GM12892 (cell line): ENCODE measurements around the gene PCA3.
"Not testable (repeated sequence)": the region's sequence is repeated elsewhere in the genome, so short reads cannot be mapped to it uniquely, and the experiment has no call there.

ENCODE experiments used
- DNase-seq: peaks from one replicate; pipeline ENCODE4 v3.0.0; 2011; ENCODE audit not compliant: insufficient read length
- FAIRE-seq: peaks from 2 replicates; lab custom pipeline; 2011; peaks lifted over from hg19 to GRCh38; lab: Jason Lieb, UNC
- POLR2A ChIP-seq: IDR thresholded peaks from 2 replicates; pipeline ENCODE4 v1.6.1; 2011; ENCODE audit warnings: low read depth, low read length, control low read depth
- POLR2AphosphoS5 ChIP-seq: IDR thresholded peaks from 2 replicates; pipeline ENCODE4 v1.6.1; 2011; ENCODE audit warnings: low read depth, low read length, control low read depth
- TAF1 ChIP-seq: IDR thresholded peaks from 2 replicates; pipeline ENCODE4 v1.6.1; 2011; ENCODE audit warnings: low read depth, mild to moderate bottlenecking, control low read depth, low read length, borderline replicate concordance

Gene PCA3

DNA sequence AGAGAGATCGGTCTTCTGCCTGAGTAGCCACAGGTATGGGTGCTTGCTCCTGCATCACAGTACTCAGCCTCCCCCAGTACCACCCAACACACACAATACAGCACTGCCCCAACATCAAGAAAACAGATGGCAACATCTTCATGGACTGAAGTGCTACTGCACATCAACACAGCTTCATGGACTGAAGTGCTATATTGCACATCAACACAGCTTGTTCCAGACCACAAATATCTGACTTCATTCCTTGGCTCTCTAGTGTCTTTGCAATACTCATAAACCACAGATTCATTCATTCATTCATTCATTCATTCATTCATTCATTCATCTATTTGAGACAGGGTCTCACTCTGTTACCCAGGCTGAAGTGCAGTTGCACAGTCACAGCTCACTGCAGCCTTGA, 31.1 kb upstream of the PCA3 start:
- DNase-seq, result no peak
- no peak for FAIRE-seq
- TF ChIP-seq POLR2A (no peak), TAF1 (no peak), POLR2AphosphoS5 (no peak)

DNA sequence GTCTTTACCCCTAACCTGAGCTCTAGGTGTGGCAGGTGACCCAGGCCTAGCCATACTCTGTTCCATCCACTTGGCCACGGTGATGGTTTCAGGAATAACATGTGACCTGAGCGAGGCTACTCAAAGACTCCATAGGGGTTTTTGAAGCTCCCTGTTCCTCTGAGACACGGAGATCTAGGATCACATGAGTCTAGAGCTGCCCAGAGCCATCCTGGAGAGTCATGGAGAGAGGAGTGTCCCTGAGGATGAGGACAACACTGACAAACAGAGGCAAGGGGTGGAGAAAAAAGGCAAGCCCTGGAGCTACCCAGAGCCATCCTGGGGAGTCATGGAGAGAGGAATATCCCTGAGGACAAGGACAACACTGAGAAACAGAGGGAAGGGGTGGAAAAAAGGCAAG, 29.5 kb upstream of the PCA3 start:
- TF ChIP-seq POLR2AphosphoS5, result no peak
- TF ChIP-seq TAF1, result no peak
- TF ChIP-seq POLR2A, result no peak
- no peak for DNase-seq
- FAIRE-seq, result no peak

DNA sequence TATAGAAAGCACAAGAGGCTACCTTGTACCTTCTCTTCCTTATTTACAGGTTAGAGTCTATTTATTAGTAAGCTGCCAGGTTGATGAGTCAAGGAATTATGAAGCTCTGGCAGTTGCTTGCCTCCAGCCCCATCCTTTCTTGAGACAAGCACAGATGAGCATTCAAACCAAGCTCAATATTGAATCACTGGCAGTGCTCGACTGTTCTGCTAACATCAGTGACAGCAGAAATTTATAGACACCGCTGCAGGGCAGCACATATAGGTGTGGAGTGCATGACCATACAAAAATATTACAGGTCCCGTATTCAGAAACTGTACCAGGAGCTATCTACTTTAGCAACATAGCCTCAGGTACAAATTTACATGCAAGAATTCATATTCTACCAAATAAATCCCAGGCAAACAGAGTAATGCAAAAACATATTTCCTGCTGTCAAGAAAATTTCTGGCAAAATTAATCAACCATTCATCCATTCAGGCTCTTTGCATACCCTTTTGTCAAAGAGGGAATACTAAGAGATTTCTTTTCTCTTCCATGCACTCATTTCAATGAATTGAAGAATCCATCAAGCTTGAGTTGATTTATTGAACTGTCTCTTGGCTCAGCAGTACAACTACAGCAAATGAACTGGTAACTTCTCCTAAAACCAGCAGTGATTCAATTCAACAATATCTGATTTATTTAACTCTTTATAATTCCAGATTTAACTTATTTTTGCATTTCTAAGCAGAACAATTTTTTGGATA, 26.9 kb upstream of the PCA3 start:
- DNase-seq (no peak), FAIRE-seq (no peak)
- TF ChIP-seq POLR2A, result no peak
- no peak for TF ChIP-seq POLR2AphosphoS5
- no peak for TF ChIP-seq TAF1

DNA sequence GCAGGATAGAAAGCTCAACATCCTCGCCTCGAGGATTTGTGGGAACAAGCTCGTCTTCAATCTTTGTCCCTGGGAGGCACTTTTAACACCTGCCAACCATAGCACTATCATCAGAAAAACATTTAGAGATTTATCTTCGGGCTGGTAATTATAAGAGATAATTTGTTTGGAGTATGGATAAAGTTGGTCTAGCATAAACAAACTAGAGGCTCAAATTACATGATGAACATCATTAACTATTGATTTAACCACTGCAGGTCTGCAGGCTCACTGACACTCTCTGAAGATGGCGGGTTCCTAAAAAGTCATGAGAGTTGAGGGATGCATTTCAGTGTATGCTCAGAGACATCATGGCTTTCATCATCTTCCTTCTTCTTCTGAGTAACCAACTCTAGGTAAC, 25.8 kb upstream of the PCA3 start:
- DNase-seq, result no peak
- TF ChIP-seq TAF1 (no peak), POLR2A (no peak), POLR2AphosphoS5 (no peak)
- no peak for FAIRE-seq

DNA sequence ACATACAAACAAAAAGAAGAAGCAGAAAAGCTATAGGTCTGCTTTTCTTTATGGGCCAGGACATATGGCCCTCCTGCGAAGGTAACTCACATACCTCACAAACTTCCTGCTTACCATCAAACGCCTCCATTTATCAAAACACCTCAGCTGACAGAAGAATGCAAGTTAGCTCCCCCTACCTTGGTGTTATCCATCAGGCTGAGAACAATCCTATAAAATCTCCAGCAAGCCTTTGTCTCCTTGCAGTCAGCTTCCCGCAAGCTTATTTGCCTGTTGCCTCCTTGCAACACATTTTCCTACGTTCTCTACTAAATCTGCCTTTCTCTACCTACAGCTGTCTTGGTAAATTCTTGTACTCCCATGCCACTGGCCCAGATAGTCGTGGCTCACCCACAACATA, 22.7 kb upstream of the PCA3 start:
- TF ChIP-seq POLR2AphosphoS5, result no peak
- no peak for TF ChIP-seq POLR2A
- no peak for TF ChIP-seq TAF1
- no peak for DNase-seq
- FAIRE-seq, result no peak

DNA sequence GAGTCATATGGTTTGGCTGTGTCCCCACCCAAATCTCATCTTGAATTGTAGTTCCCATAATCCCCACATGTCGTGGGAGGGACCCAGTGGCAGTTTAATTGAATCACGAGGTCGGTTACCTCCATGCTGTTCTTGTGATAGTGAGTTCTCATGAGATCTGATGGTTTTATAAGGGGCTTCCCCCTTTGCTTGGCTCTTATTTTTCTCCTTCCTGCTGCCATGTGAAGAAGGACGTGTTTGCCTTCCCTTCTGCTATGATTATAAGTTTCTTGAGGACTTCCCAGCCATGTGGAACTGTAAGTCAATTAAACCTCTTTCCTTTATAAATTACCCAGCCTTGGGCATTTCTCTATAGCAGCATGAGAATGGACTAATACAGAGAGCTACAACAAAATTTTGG, 21.3 kb upstream of the PCA3 start:
- DNase-seq, FAIRE-seq: not testable (repeated sequence)

DNA sequence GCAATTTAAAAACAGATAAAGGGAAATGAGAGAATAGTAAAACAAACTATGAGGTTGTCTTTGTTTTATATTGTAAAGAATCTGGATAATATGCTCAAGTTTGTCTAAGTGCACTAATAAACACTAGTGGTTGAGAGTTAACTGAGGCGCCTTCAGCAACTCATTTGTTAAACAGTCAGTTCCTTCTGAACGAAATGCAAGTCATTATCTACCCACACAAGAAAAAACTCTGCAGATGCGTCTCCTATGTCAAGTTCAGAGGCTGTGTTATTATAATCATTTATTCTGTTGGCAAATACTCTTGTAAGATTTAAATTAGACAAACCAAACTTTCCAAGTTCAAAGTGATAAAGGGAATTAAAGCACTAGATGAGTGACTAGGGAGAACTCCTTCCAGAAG, 20.3 kb upstream of the PCA3 start:
- DNase-seq (no peak), FAIRE-seq (no peak)
- TF ChIP-seq POLR2AphosphoS5 (no peak), POLR2A (no peak), TAF1 (no peak)

DNA sequence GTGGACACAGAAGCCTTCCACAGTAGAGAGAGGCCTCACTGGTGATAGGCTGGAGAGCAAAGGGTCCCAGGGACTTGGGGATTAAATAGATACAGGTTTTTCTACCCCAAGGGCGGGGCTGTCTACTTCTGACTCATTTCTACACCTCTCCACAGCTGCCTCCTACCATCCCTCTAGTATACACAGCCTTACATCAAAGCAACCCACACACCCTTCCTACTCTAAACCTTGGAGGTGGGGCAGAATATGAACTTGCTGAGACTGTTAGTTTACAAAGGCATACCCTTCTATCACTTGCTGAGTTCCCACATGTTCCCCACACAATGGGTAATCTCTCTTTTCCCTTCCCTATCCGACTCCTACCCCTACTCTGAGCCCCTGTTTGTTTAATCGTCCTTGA, 19.9 kb upstream of the PCA3 start:
- TF ChIP-seq TAF1, result no peak
- TF ChIP-seq POLR2A, result no peak
- no peak for TF ChIP-seq POLR2AphosphoS5
- DNase-seq, result no peak
- no peak for FAIRE-seq

DNA sequence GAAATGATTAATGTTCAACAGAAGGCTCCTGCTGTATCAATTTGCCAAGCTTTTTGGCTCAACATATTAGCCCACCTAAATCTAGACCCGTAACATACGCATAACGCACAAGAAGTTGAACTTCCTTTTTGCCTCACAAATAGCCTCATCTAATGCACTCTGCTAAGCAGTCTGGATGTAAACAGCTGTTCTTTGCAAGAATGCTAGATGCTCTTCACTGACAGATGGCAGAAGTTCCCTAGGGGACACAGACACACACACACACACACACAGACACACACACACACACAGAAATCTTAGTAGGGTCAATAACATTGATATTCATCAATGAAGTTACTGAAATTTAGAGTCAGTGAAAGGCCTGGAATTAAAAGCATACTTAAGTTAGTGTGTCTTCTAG, 13.2 kb upstream of the PCA3 start:
- DNase-seq, result no peak
- TF ChIP-seq POLR2A (no peak), TAF1 (no peak), POLR2AphosphoS5 (no peak)
- FAIRE-seq, result no peak

DNA sequence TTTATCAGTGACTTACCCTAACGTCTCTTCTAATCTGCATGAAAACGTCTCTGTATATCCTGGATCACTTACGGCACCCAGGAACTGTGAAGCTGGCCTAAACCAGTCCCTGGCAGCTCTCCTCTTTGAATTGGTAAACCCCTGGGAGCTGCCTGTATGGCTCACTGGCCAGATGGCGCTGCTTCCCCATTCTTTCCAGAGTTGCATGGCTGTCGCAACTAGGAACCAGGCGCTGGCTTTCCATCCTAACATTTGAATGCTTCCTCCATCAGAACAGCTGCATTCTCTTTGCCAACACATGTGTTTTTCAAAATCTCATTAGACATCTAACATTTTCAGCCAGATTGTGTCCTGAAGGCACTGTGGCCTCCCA, 8.0 kb upstream of the PCA3 start:
- TF ChIP-seq POLR2AphosphoS5 (no peak), POLR2A (no peak), TAF1 (no peak)
- DNase-seq (no peak), FAIRE-seq (no peak)

DNA sequence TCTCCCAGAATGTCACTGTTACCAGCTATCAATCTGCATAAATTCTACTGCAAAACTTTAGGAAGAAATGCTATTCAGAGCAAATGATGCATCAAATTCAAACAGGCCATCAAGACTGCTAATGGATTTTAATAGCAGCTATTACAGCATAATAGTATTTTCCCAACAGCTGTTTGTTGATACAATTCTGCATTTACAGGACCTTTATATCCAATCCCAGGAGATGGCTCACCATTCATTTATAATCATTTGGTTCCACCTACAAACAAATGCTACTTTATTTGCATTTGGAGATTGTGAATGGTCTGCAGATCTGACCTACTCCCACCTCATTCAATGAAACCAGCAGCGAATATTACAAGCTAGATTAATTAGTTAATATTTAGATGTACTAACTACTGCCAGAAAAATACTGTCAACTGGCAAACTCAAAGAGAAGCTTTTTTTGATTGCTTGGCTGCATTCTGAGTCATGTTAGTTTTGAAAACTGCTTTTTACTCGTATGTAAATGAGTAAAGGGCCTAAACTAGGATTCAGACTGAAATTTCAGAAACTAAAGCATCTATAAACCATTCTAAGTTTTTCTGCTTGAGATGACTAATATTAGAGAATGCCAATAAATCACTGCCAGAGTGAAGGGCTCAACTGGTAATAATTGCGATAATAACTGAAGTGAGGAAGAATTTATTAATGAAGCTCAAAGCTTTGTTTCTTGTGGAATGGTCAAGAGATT, 7.1 kb upstream of the PCA3 start:
- no peak for TF ChIP-seq TAF1
- TF ChIP-seq POLR2A, result no peak
- FAIRE-seq, result no peak
- DNase-seq, result no peak

DNA sequence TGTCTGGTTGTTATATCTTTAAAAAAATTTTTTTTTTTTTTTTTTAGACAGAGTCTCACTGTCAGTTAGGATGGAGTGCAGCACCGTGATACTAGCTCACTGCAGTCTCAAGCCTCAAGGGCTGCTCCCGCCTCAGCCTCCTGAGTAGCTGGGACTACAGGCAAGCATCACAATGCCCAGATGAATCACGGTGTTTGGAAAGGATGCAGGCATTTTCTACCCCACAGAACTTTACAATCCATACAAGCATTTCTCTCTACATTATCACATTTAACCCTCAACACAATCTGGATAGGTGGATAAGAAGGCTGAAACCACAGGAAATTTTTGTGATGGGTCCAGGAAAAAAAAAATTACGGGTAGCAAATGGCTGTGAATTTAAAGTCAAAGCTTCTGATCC, 5.8 kb upstream of the PCA3 start:
- TF ChIP-seq TAF1, result no peak
- FAIRE-seq (no peak), DNase-seq (no peak)

DNA sequence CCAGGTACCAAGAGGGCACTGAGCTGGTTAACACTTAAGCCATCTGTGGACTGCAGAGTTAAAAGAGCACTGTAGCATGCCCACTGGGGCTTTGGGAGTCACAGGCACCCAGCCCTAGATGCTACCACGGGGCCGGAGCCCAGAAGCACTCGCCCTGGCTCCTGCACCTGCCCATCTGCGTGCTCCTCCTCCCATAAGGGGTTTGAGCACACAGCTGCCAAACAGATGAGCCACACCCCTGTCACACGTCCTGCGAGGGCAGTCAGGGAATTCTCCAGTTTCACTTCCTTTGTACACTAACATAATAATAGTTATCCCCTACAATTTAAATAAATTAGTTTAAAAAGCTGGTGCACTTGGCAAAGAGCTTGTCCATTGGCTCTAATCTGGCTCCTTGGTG, 4.5 kb upstream of the PCA3 start:
- DNase-seq, result no peak
- no peak for TF ChIP-seq TAF1
- TF ChIP-seq POLR2A, result no peak
- no peak for TF ChIP-seq POLR2AphosphoS5

More for the DNA sequence above, 4.5 kb upstream of the PCA3 start:
- FAIRE-seq, result no peak
